Smooth muscle cell (in vitro differentiated cells): ENCODE data around the gene SRCAP. TPM values are rescaled to one million over a fixed set of nuclear protein-coding genes. Genes with fewer than 3 reads are reported as not detected.
A peak's percentile ranks its signal among the peaks of the same experiment; 100 is the strongest.

Experiments
- DNase-seq: peaks from one replicate; lab custom pipeline; 2025; ENCODE audit not compliant: unreplicated experiment; lab: John Stamatoyannopoulos, UW
- H2AFZ ChIP-seq: fragments of 200-600 bp; sonication (generic); 2 replicates; pipeline ENCODE4 v1.6.0; 2016; ENCODE audit warnings: antibody characterized with exemption, low read depth, mild to moderate bottlenecking
- H3F3A ChIP-seq: fragments of 200-600 bp; sonication (generic); 2 replicates; pipeline ENCODE4 v1.6.0; 2017; ENCODE audit warnings: antibody characterized with exemption, low read depth
- H3K27ac ChIP-seq: fragments of 200-600 bp; sonication (generic); 2 replicates; pipeline ENCODE4 v1.5.1; 2016; ENCODE audit warnings: low read depth, mild to moderate bottlenecking
- H3K27me3 ChIP-seq: fragments of 200-600 bp; sonication (generic); 2 replicates; pipeline ENCODE4 v1.6.1; 2016; ENCODE audit warnings: low read depth, mild to moderate bottlenecking
- H3K36me3 ChIP-seq: fragments of 200-600 bp; sonication (generic); 2 replicates; pipeline ENCODE4 v1.5.1; 2016; ENCODE audit warnings: low read depth
- H3K4me1 ChIP-seq: fragments of 200-600 bp; sonication (generic); 2 replicates; pipeline ENCODE4 v1.5.1; 2016; ENCODE audit warnings: low read depth
- H3K4me2 ChIP-seq: fragments of 200-600 bp; sonication (generic); 2 replicates; pipeline ENCODE4 v1.6.0; 2016; ENCODE audit warnings: mild to moderate bottlenecking
- H3K4me3 ChIP-seq: fragments of 200-600 bp; sonication (generic); 2 replicates; pipeline ENCODE4 v1.5.1; 2016; ENCODE audit warnings: mild to moderate bottlenecking
- H3K79me2 ChIP-seq: fragments of 200-600 bp; sonication (generic); 2 replicates; pipeline ENCODE4 v1.6.0; 2016; ENCODE audit warnings: low read depth, mild to moderate bottlenecking
- H3K9ac ChIP-seq: fragments of 200-600 bp; sonication (generic); 2 replicates; pipeline ENCODE4 v1.6.0; 2016; ENCODE audit warnings: low read depth
- H3K9me3 ChIP-seq: fragments of 200-600 bp; sonication (generic); replicated peaks from 2 replicates; pipeline ENCODE4 v1.5.1; 2016; ENCODE audit warnings: low read depth
- H4K20me1 ChIP-seq: fragments of 200-600 bp; sonication (generic); 2 replicates; pipeline ENCODE4 v1.6.0; 2016; ENCODE audit warnings: low read depth
- CTCF ChIP-seq: fragments of 200-600 bp; sonication (generic); IDR thresholded peaks from 2 replicates; pipeline ENCODE4 v1.5.1; 2017; ENCODE audit warnings: borderline replicate concordance, mild to moderate bottlenecking, antibody characterized with exemption; ENCODE audit not compliant: insufficient read depth, poor library complexity, severe bottlenecking
- WGBS: methylation state at CpG from one replicate; pipeline ENCODE4 v1.1.7; 2016; ENCODE audit warnings: low lambda C conversion rate; 5-methylcytosine and 5-hydroxymethylcytosine counted together
- polyA plus RNA-seq: library from polyadenylated mRNA; unstranded; fragments of >200 nt; fragmentation: Nextera tagmentation; extraction: Ambion mirVana; gene quantifications from 2 replicates; pipeline ENCODE4 v1.2.1, GENCODE V29; 2016
- total RNA-seq: library from RNA; depleted of rRNA; stranded (reverse); fragments of >200 nt; gene quantifications from 2 replicates; pipeline ENCODE4 v1.2.3, GENCODE V29; 2014

The SRCAP gene
- total and polyA plus RNA-seq, 2 experiments from 2014 or later = 9.0 to 14.5 TPM

- Histone ChIP-seq H3K4me3 (peak overlapping the region; percentile 65), H3K9ac (peak overlapping the region; percentile 89), H3K27ac (peak overlapping the region; percentile 85), H3F3A (peaks cover 8% of the 10 kb centered on the region), H2AFZ (no peak overlapping the region), H3K4me2 (peak overlapping the region; percentile 90), H3K27me3 (no peaks in the 10 kb centered on the region), H3K4me1 (peaks cover 17% of the 10 kb centered on the region), H3K36me3 (peaks cover 8% of the 10 kb centered on the region), H3K79me2 (peaks cover 31% of the 10 kb centered on the region), H4K20me1 (peaks cover 8% of the 10 kb centered on the region), H3K9me3 (no peaks in the 10 kb centered on the region)
- 83% methylated on average over 15 of the region's 15 CpGs for WGBS
- no peak for DNase-seq
- TF ChIP-seq CTCF = no peak
Observed at GRCh38 chr16:30762991-30763725, 64.2 kb downstream of the SRCAP start.

GRCh38 chr16:30764086-30764485 is 65.1 kb downstream of the SRCAP start:
- H4K20me1 ChIP-seq = peaks cover 8% of the 10 kb centered on the region
- no peaks in the 10 kb centered on the region for H3K27me3 ChIP-seq
- H3K4me2 ChIP-seq = peak overlapping the region; percentile 90
- WGBS = 97% methylated on average over 11 of the region's 11 CpGs
- no peak overlapping the region for H3K27ac ChIP-seq
- H3K9me3 ChIP-seq = no peaks in the 10 kb centered on the region
- no peak for TF ChIP-seq CTCF
- H2AFZ ChIP-seq = no peak overlapping the region
- no peak for DNase-seq
- H3K36me3 ChIP-seq = peaks cover 8% of the 10 kb centered on the region
- peaks cover 8% of the 10 kb centered on the region for H3F3A ChIP-seq
- no peak overlapping the region for H3K9ac ChIP-seq
- peaks cover 17% of the 10 kb centered on the region for H3K4me1 ChIP-seq
- peaks cover 31% of the 10 kb centered on the region for H3K79me2 ChIP-seq
- H3K4me3 ChIP-seq = no peak overlapping the region

GRCh38 chr16:30764816-30765465 is 66.0 kb downstream of the SRCAP start:
- H3K4me3 ChIP-seq = no peak overlapping the region
- H3F3A ChIP-seq = peaks cover 8% of the 10 kb centered on the region
- peaks cover 8% of the 10 kb centered on the region for H3K36me3 ChIP-seq
- WGBS = 98% methylated on average over 12 of the region's 12 CpGs
- no peak overlapping the region for H3K9ac ChIP-seq
- no peak for DNase-seq
- peaks cover 17% of the 10 kb centered on the region for H3K4me1 ChIP-seq
- H3K27me3 ChIP-seq = no peaks in the 10 kb centered on the region
- peaks cover 31% of the 10 kb centered on the region for H3K79me2 ChIP-seq
- H3K4me2 ChIP-seq = no peak overlapping the region
- H3K27ac ChIP-seq = no peak overlapping the region
- H2AFZ ChIP-seq = no peak overlapping the region
- peaks cover 8% of the 10 kb centered on the region for H4K20me1 ChIP-seq
- no peak for TF ChIP-seq CTCF
- no peaks in the 10 kb centered on the region for H3K9me3 ChIP-seq
